HG03575 (cell line): ENCODE results near the gene S100Z.
"Not testable (repeated sequence)": the region's sequence is repeated elsewhere in the genome, so short reads cannot be mapped to it uniquely, and the experiment has no call there.

Source experiments
- ATAC-seq: cut with Tn5 transposase; IDR thresholded peaks from one replicate; pipeline ENCODE4 v1.9.1; 2021; ENCODE audit not compliant: unreplicated experiment, insufficient number of reproducible peaks, low FRiP score; ENCODE audit errors: extremely low read depth

Gene S100Z

GRCh38 chr5:76849419-76850291 lies at the start of gene S100Z:
Gene S100Z (plus strand): TSS chr5:76850014. CDS start chr5:76875360, 25,346 bp downstream.
- ATAC-seq = no peak

- no peak for ATAC-seq
Observed at GRCh38 chr5:76800579-76800978, 49.2 kb upstream of the S100Z start.

- no peak for ATAC-seq
Observed at GRCh38 chr5:76801159-76801802, 48.5 kb upstream of the S100Z start.

GRCh38 chr5:76801803-76802195 lies 48.0 kb upstream of the S100Z start:
- no peak for ATAC-seq

- ATAC-seq = no peak
Observed at GRCh38 chr5:76804266-76804665, 45.5 kb upstream of the S100Z start.

GRCh38 chr5:76805821-76806505 lies 43.9 kb upstream of the S100Z start:
- no peak for ATAC-seq

- ATAC-seq = no peak
Observed at GRCh38 chr5:76807296-76807695, 42.5 kb upstream of the S100Z start.

- ATAC-seq = no peak
Observed at GRCh38 chr5:76808141-76808691, 41.6 kb upstream of the S100Z start.

- no peak for ATAC-seq
Observed at GRCh38 chr5:76809141-76809540, 40.7 kb upstream of the S100Z start.

- ATAC-seq = no peak
Observed at GRCh38 chr5:76810236-76810635, 39.6 kb upstream of the S100Z start.

GRCh38 chr5:76811214-76811613 lies 38.6 kb upstream of the S100Z start:
- no peak for ATAC-seq

GRCh38 chr5:76812209-76812608 lies 37.6 kb upstream of the S100Z start:
- not testable (repeated sequence) for ATAC-seq

- no peak for ATAC-seq
Observed at GRCh38 chr5:76813982-76814562, 35.7 kb upstream of the S100Z start.

- no peak for ATAC-seq
Observed at GRCh38 chr5:76816110-76816831, 33.5 kb upstream of the S100Z start.

- ATAC-seq = no peak
Observed at GRCh38 chr5:76818844-76819831, 30.7 kb upstream of the S100Z start, which contains the start of gene F2RL1. Gene F2RL1 (plus strand): TSS chr5:76819030. CDS start chr5:76819183, 153 bp downstream.

- ATAC-seq = no peak
Observed at GRCh38 chr5:76819851-76820525, 29.8 kb upstream of the S100Z start.

GRCh38 chr5:76820526-76820890 lies 29.3 kb upstream of the S100Z start:
- no peak for ATAC-seq
